IMR-90 (cell line): ENCODE measurements around the gene PNKD. TPM values are rescaled to one million over a fixed set of nuclear protein-coding genes. Genes with fewer than 3 reads are reported as not detected.

Experiments used
- ATAC-seq: fragments of 200-7000 bp; cut with Tn5 transposase; 2 replicates; pipeline ENCODE4 v1.9.1; 2020; ENCODE audit warnings: low read depth, mild to moderate bottlenecking, moderate library complexity
- BruUV-seq: library from RNA; stranded (reverse); fragments of 400-500 nt; replicated peaks from 2 replicates; lab custom pipeline; 2021; lab: Mats Ljungman, UMichigan
- CTCF ChIA-PET: fragments of 300-600 bp; formaldehyde crosslinking; extraction: SDS; loops from one replicate; lab custom pipeline; 2021; ENCODE audit warnings: antibody characterized with exemption; lab: Yijun Ruan, JAX
- POLR2A ChIA-PET: fragments of 300-600 bp; sonication (Branson Sonifier 250); formaldehyde crosslinking; loops from one replicate; lab custom pipeline; 2022; ENCODE audit warnings: antibody characterized with exemption; ENCODE audit not compliant: unreplicated experiment; lab: Charles Lee
- DNase-seq: peaks from one replicate; pipeline ENCODE4 v3.0.0; 2013
- H2AFZ ChIP-seq: replicated peaks from 2 replicates; pipeline ENCODE3; 2013; ENCODE audit warnings: low read length, mild to moderate bottlenecking; ENCODE audit not compliant: poor library complexity
- H2AK5ac ChIP-seq: 2 replicates; pipeline ENCODE4 v1.6.1; 2013; ENCODE audit warnings: low read depth, low read length, inconsistent platforms
- H2AK9ac ChIP-seq: replicated peaks from 2 replicates; pipeline ENCODE3; 2013; ENCODE audit warnings: mild to moderate bottlenecking, low read depth, low read length, moderate library complexity; ENCODE audit not compliant: poor library complexity
- H2BK120ac ChIP-seq: 2 replicates; pipeline ENCODE4 v1.6.1; 2013; ENCODE audit warnings: low read depth, low read length, inconsistent platforms
- H2BK15ac ChIP-seq: 3 replicates; pipeline ENCODE4 v1.6.1; 2013; ENCODE audit warnings: low read depth, low read length, inconsistent platforms
- H2BK20ac ChIP-seq: 2 replicates; pipeline ENCODE4 v1.6.1; 2013; ENCODE audit warnings: low read depth, mild to moderate bottlenecking, inconsistent platforms, low read length, moderate library complexity
- H2BK5ac ChIP-seq: 2 replicates; pipeline ENCODE4 v1.6.1; 2013; ENCODE audit warnings: mild to moderate bottlenecking, low read depth, low read length, inconsistent platforms; ENCODE audit not compliant: poor library complexity, severe bottlenecking
- H3K14ac ChIP-seq: replicated peaks from 2 replicates; pipeline ENCODE4 v1.6.1; 2013; ENCODE audit warnings: low read depth, low read length, inconsistent platforms
- H3K18ac ChIP-seq: 2 replicates; pipeline ENCODE4 v1.6.1; 2013; ENCODE audit warnings: low read depth, low read length, control low read depth
- H3K23ac ChIP-seq: 2 replicates; pipeline ENCODE4 v1.6.1; 2013; ENCODE audit warnings: low read depth, low read length, inconsistent platforms
- H3K27ac ChIP-seq: 2 replicates; pipeline ENCODE4 v1.5.1; 2013; ENCODE audit warnings: mild to moderate bottlenecking, control low read depth, low read length; ENCODE audit not compliant: insufficient read depth
- H3K27me3 ChIP-seq: 2 replicates; pipeline ENCODE4 v1.6.1; 2013; ENCODE audit warnings: low read length; ENCODE audit not compliant: control insufficient read depth, insufficient read depth
- H3K36me3 ChIP-seq: 2 replicates; pipeline ENCODE4 v1.6.1; 2013; ENCODE audit warnings: low read length, mixed read lengths; ENCODE audit not compliant: control insufficient read depth, insufficient read depth
- H3K4ac ChIP-seq: 2 replicates; pipeline ENCODE4 v1.6.1; 2013; ENCODE audit warnings: low read depth, low read length, inconsistent platforms
- H3K4me1 ChIP-seq: 2 replicates; pipeline ENCODE4 v1.6.1; 2013; ENCODE audit warnings: low read length, mixed read lengths; ENCODE audit not compliant: control insufficient read depth, insufficient read depth
- H3K4me2 ChIP-seq: 2 replicates; pipeline ENCODE4 v1.6.1; 2013; ENCODE audit warnings: low read depth, mild to moderate bottlenecking, control low read depth, low read length, moderate library complexity
- H3K4me3 ChIP-seq: 2 replicates; pipeline ENCODE4 v1.5.1; 2013; ENCODE audit warnings: low read depth, mild to moderate bottlenecking, control low read depth, low read length, moderate library complexity; ENCODE audit not compliant: insufficient read depth
- H3K56ac ChIP-seq: 2 replicates; pipeline ENCODE4 v1.6.1; 2013; ENCODE audit warnings: low read length, inconsistent platforms; ENCODE audit not compliant: insufficient read depth; ENCODE audit errors: extremely low read depth
- H3K79me1 ChIP-seq, 2 experiments: 2 replicates each; pipeline ENCODE4 v1.6.1; 2013; ENCODE audit warnings: low read length in 2 of 2, inconsistent platforms in 1 of 2, low read depth in 1 of 2
- H3K9ac ChIP-seq: 2 replicates; pipeline ENCODE4 v1.6.1; 2013; ENCODE audit warnings: low read depth, low read length, control low read depth
- H3K9me1 ChIP-seq: 2 replicates; pipeline ENCODE4 v1.6.1; 2013; ENCODE audit warnings: low read length, inconsistent platforms; ENCODE audit not compliant: insufficient read depth
- H3K9me3 ChIP-seq: 2 replicates; pipeline ENCODE4 v1.6.1; 2013; ENCODE audit warnings: low read length; ENCODE audit not compliant: control insufficient read depth, insufficient read depth
- H4K20me1 ChIP-seq: 2 replicates; pipeline ENCODE4 v1.6.1; 2013; ENCODE audit warnings: low read length, inconsistent platforms; ENCODE audit not compliant: insufficient read depth
- H4K5ac ChIP-seq: 2 replicates; pipeline ENCODE4 v1.6.1; 2013; ENCODE audit warnings: mild to moderate bottlenecking, low read depth, low read length, control low read depth
- H4K8ac ChIP-seq, 2 experiments: 2 replicates each; pipeline ENCODE4 v1.6.1; 2013; ENCODE audit warnings: low read depth in 2 of 2, low read length in 2 of 2, control low read depth in 1 of 2, inconsistent platforms in 1 of 2
- H4K91ac ChIP-seq: 2 replicates; pipeline ENCODE4 v1.6.1; 2013; ENCODE audit warnings: low read depth, low read length, inconsistent platforms; ENCODE audit not compliant: insufficient read depth
- BHLHE40 ChIP-seq: fragments of 150-350 bp; IDR thresholded peaks from 2 replicates; pipeline ENCODE4 v1.6.1; 2016; ENCODE audit warnings: mild to moderate bottlenecking, low read depth, low read length
- CEBPB ChIP-seq: IDR thresholded peaks from 2 replicates; pipeline ENCODE4 v1.6.1; 2012; ENCODE audit warnings: low read depth, low read length, improper control_type of control experiment
- CHD1 ChIP-seq: IDR thresholded peaks from 2 replicates; pipeline ENCODE4 v1.6.1; 2012; ENCODE audit warnings: low read depth, low read length, improper control_type of control experiment
- MAFK ChIP-seq: IDR thresholded peaks from 2 replicates; pipeline ENCODE4 v1.6.1; 2012; ENCODE audit warnings: low read depth, low read length, improper control_type of control experiment
- MAZ ChIP-seq: IDR thresholded peaks from 2 replicates; pipeline ENCODE4 v1.6.1; 2012; ENCODE audit warnings: low read depth, mild to moderate bottlenecking, low read length, improper control_type of control experiment, moderate library complexity, borderline replicate concordance
- MXI1 ChIP-seq: IDR thresholded peaks from 2 replicates; pipeline ENCODE4 v1.6.1; 2012; ENCODE audit warnings: low read depth, mild to moderate bottlenecking, low read length, moderate library complexity, borderline replicate concordance
- NFE2L2 ChIP-seq: fragments of 150-350 bp; IDR thresholded peaks from 2 replicates; pipeline ENCODE4 v1.6.1; 2016; ENCODE audit warnings: low read depth, mild to moderate bottlenecking, low read length
- POLR2A ChIP-seq: IDR thresholded peaks from 2 replicates; pipeline ENCODE4 v1.6.1; 2012; ENCODE audit warnings: mild to moderate bottlenecking, low read depth, low read length
- RAD21 ChIP-seq: IDR thresholded peaks from 2 replicates; pipeline ENCODE4 v1.6.1; 2012; ENCODE audit warnings: low read length, improper control_type of control experiment
- RCOR1 ChIP-seq: IDR thresholded peaks from 2 replicates; pipeline ENCODE4 v1.6.1; 2012; ENCODE audit warnings: mild to moderate bottlenecking, low read length, improper control_type of control experiment; ENCODE audit not compliant: insufficient replicate concordance
- RFX5 ChIP-seq: IDR thresholded peaks from 2 replicates; pipeline ENCODE4 v1.8.0; 2012; ENCODE audit warnings: low read depth, mild to moderate bottlenecking, low read length, moderate library complexity
- SMC3 ChIP-seq: fragments of 150-350 bp; IDR thresholded peaks from 2 replicates; pipeline ENCODE4 v1.6.1; 2016; ENCODE audit warnings: low read depth, mild to moderate bottlenecking, antibody characterized with exemption, low read length, moderate library complexity
- WGBS, 2 experiments: methylation state at CpG; one replicate each; pipeline versions ENCODE4 v1.1.5 to v1.1.7; 2013; ENCODE audit warnings: missing lambda C conversion rate in 2 of 2; ENCODE audit not compliant: insufficient read length in 1 of 2; ENCODE audit errors: extremely low coverage in 2 of 2; 5-methylcytosine and 5-hydroxymethylcytosine counted together
- dilution Hi-C: fragments of 300-500 bp; cut with HindIII; formaldehyde crosslinking; loops from one replicate; pipeline ENCODE4 v1.14.3; 2018; ENCODE audit warnings: low sequenced_read_pairs; ENCODE audit not compliant: unreplicated experiment
- in situ Hi-C: fragments of 300-500 bp; cut with MboI; formaldehyde crosslinking; loops from 3 replicates; pipeline ENCODE4 v1.14.3; 2019; ENCODE audit warnings: low sequenced_read_pairs, inconsistent platforms, mixed read lengths
- intact Hi-C: fragments of 100-400 bp; cut with micrococcal nuclease; formaldehyde crosslinking; loops from 2 replicates; pipeline ENCODE4 v1.10.0; 2022
- polyA plus RNA-seq, 3 experiments: library from polyadenylated mRNA; depleted of rRNA; stranded (reverse); fragments of >200 nt; gene quantifications; 2 replicates each; pipeline ENCODE4 v1.2.3, GENCODE V29; 2012; ENCODE audit warnings: low replicate concordance in 1 of 3
- total RNA-seq: library from RNA; depleted of rRNA; stranded (reverse); fragments of >200 nt; gene quantifications from 2 replicates; pipeline ENCODE4 v1.2.3, GENCODE V29; 2012
- TF ChIP-seq, protein P1 (sequence below): fragments of 150-350 bp; IDR thresholded peaks from 2 replicates; pipeline ENCODE4 v1.6.1; 2017; ENCODE audit warnings: mild to moderate bottlenecking, antibody characterized with exemption, low read length, low read depth
- TF ChIP-seq, protein P2 (sequence below): conservative IDR thresholded peaks from 2 replicates; pipeline ENCODE4 v1.5.1; 2012; ENCODE audit warnings: mild to moderate bottlenecking, low read depth, low read length, improper control_type of control experiment
- TF ChIP-seq, protein P3 (sequence below): fragments of 150-350 bp; IDR thresholded peaks from 2 replicates; pipeline ENCODE4 v1.6.1; 2016; ENCODE audit warnings: low read depth, mild to moderate bottlenecking, low read length, moderate library complexity, borderline replicate concordance

PNKD gene
- total and polyA plus RNA-seq, 2 of the 4 experiments (the other 2 are of a cell fraction) = 19.2 to 68.5 TPM

DNA sequence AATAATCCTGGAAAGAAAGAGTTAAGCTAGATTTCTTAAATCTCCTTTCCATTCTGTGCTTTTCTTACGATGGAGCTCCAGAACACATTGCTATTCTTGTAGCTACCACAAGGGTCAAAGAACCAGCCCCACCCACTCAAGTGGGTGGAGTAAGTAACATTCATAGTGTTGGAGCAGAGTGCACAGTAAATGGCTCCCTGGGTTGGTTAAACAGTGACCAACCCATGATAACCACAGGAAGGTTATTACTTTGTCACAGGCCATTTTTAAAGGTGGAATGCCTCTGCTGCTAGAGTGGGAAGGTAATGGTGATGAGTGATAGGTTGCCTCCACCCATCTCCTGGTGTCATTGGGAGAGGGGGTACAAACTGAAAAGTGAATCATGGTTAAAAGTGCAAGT lies 39.4 kb upstream of the PNKD start:
- H3K27me3 ChIP-seq = no peaks in the 10 kb centered on the region
- no peak overlapping the region for H3K4me3 ChIP-seq
- H2AFZ ChIP-seq = no peak overlapping the region
- H3K23ac ChIP-seq = no peak overlapping the region
- peak overlapping the region; percentile 50; the same call in 1 of the 2 replicates for H3K4ac ChIP-seq
- DNase-seq = peak; percentile 42
- H4K91ac ChIP-seq = peak overlapping the region; percentile 23; the same call in 1 of the 2 replicates
- TF ChIP-seq MAZ (no peak), RCOR1 (no peak), MXI1 (no peak), RAD21 (no peak), CHD1 (no peak), RFX5 (no peak), MAFK (no peak), POLR2A (no peak), CEBPB (no peak), SMC3 (no peak), BHLHE40 (no peak), NFE2L2 (no peak)
- TF ChIP-seq, protein P1, sequence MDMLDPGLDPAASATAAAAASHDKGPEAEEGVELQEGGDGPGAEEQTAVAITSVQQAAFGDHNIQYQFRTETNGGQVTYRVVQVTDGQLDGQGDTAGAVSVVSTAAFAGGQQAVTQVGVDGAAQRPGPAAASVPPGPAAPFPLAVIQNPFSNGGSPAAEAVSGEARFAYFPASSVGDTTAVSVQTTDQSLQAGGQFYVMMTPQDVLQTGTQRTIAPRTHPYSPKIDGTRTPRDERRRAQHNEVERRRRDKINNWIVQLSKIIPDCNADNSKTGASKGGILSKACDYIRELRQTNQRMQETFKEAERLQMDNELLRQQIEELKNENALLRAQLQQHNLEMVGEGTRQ = no peak
- TF ChIP-seq, protein P2, sequence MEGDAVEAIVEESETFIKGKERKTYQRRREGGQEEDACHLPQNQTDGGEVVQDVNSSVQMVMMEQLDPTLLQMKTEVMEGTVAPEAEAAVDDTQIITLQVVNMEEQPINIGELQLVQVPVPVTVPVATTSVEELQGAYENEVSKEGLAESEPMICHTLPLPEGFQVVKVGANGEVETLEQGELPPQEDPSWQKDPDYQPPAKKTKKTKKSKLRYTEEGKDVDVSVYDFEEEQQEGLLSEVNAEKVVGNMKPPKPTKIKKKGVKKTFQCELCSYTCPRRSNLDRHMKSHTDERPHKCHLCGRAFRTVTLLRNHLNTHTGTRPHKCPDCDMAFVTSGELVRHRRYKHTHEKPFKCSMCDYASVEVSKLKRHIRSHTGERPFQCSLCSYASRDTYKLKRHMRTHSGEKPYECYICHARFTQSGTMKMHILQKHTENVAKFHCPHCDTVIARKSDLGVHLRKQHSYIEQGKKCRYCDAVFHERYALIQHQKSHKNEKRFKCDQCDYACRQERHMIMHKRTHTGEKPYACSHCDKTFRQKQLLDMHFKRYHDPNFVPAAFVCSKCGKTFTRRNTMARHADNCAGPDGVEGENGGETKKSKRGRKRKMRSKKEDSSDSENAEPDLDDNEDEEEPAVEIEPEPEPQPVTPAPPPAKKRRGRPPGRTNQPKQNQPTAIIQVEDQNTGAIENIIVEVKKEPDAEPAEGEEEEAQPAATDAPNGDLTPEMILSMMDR = no peak
- TF ChIP-seq, protein P3, sequence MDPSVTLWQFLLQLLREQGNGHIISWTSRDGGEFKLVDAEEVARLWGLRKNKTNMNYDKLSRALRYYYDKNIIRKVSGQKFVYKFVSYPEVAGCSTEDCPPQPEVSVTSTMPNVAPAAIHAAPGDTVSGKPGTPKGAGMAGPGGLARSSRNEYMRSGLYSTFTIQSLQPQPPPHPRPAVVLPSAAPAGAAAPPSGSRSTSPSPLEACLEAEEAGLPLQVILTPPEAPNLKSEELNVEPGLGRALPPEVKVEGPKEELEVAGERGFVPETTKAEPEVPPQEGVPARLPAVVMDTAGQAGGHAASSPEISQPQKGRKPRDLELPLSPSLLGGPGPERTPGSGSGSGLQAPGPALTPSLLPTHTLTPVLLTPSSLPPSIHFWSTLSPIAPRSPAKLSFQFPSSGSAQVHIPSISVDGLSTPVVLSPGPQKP = no peak
- no peak overlapping the region for H3K4me2 ChIP-seq
- H2BK120ac ChIP-seq = peak overlapping the region; percentile 54; the same call in 1 of the 2 replicates
- H3K56ac ChIP-seq = no peak overlapping the region
- intact Hi-C loops (no loop called here), dilution Hi-C loops (no loop called here), in situ Hi-C loops (no loop called here)
- H3K9me3 ChIP-seq = no peaks in the 10 kb centered on the region
- no TSS peak for BruUV-seq
- no peak for ATAC-seq
- peak overlapping the region; percentile 18; the same call in 1 of the 2 replicates for H2AK5ac ChIP-seq
- peaks cover 67% of the 10 kb centered on the region for H3K36me3 ChIP-seq
- peaks cover 9% of the 10 kb centered on the region; the same call in 1 of the 2 replicates for H3K4me1 ChIP-seq
- H4K20me1 ChIP-seq = peaks cover 10% of the 10 kb centered on the region; the same call in 1 of the 2 replicates
- no peak overlapping the region for H2BK15ac ChIP-seq
- H2BK20ac ChIP-seq = no peak overlapping the region
- no peak overlapping the region for H3K9ac ChIP-seq
- peaks cover 35 to 52% of the 10 kb centered on the region in 2 experiments for H3K79me1 ChIP-seq
- H3K18ac ChIP-seq = no peak overlapping the region
- H4K8ac ChIP-seq = peak overlapping the region; percentile 22 to 99; a peak in 2 of 4 replicates
- H2BK5ac ChIP-seq = peak overlapping the region; percentile 44
- no peak overlapping the region for H3K27ac ChIP-seq
- ChIA-PET CTCF (no interaction called here), POLR2A (interaction anchor here (1.0 kb wide), 1 partner anchor 130 kb away, joined by 7 read pairs; no protein-coding TSS in a partner anchor)
- H3K14ac ChIP-seq = peak overlapping the region; percentile 47
- no peak overlapping the region for H2AK9ac ChIP-seq
- peaks cover 10% of the 10 kb centered on the region for H3K9me1 ChIP-seq
- no CpG with 5 or more reads among the region's 1 CpG for WGBS, 2 experiments
- H4K5ac ChIP-seq = 0 out of 2 replicates have a peak overlapping the region, but pooled peaks have one; percentile 12
